Measurements from ENCODE around the gene GADD45B.
"Not testable (repeated sequence)": the region's sequence is repeated elsewhere in the genome, so short reads cannot be mapped to it uniquely, and the experiment has no call there.

Gene GADD45B

GRCh38 chr19:2469102-2469914 lies 6.6 kb upstream of the GADD45B start:
- no peak for DNase-seq (ENCODE audit: low spot score)

GRCh38 chr19:2469915-2470200 lies 6.1 kb upstream of the GADD45B start:
- not testable (repeated sequence) for DNase-seq (ENCODE audit: low spot score)

GRCh38 chr19:2474232-2475017 lies 1.5 kb upstream of the GADD45B start:
- peak; percentile 69 for DNase-seq (ENCODE audit: low spot score)

- DNase-seq (ENCODE audit: low spot score) = peak; percentile 66
Observed at GRCh38 chr19:2475018-2475701, 767 bp upstream of the GADD45B start.

- no peak for DNase-seq (ENCODE audit: low spot score)
Observed at GRCh38 chr19:2476451-2477140, 669 bp downstream of the GADD45B start.

GRCh38 chr19:2477141-2477710 lies 1.3 kb downstream of the GADD45B start:
- no peak for DNase-seq (ENCODE audit: low spot score)

- DNase-seq (ENCODE audit: low spot score) = no peak
Observed at GRCh38 chr19:2477732-2478191, 1.8 kb downstream of the GADD45B start.

- DNase-seq (ENCODE audit: low spot score) = no peak
Observed at GRCh38 chr19:2478278-2478755, 2.4 kb downstream of the GADD45B start.

GRCh38 chr19:2478756-2479555 lies 3.0 kb downstream of the GADD45B start:
- DNase-seq (ENCODE audit: low spot score) = no peak

GRCh38 chr19:2479556-2480194 lies 3.7 kb downstream of the GADD45B start:
- DNase-seq (ENCODE audit: low spot score) = no peak

- DNase-seq (ENCODE audit: low spot score) = no peak
Observed at GRCh38 chr19:2481466-2481865, 5.5 kb downstream of the GADD45B start.

- DNase-seq (ENCODE audit: low spot score) = no peak
Observed at GRCh38 chr19:2482354-2483038, 6.6 kb downstream of the GADD45B start.

GRCh38 chr19:2483084-2483483 lies 7.2 kb downstream of the GADD45B start:
- no peak for DNase-seq (ENCODE audit: low spot score)

- DNase-seq (ENCODE audit: low spot score) = no peak
Observed at GRCh38 chr19:2483484-2484151, 7.7 kb downstream of the GADD45B start.

GRCh38 chr19:2484178-2484937 lies 8.4 kb downstream of the GADD45B start:
- no peak for DNase-seq (ENCODE audit: low spot score)

GRCh38 chr19:2485428-2485827 lies 9.5 kb downstream of the GADD45B start:
- DNase-seq (ENCODE audit: low spot score) = no peak

- DNase-seq (ENCODE audit: low spot score) = no peak
Observed at GRCh38 chr19:2487090-2487489, 11.2 kb downstream of the GADD45B start.

GRCh38 chr19:2487842-2488241 lies 11.9 kb downstream of the GADD45B start:
- no peak for DNase-seq (ENCODE audit: low spot score)
